ENCODE measurements around the gene CDKN2A.
"Not testable (repeated sequence)": the region's sequence is repeated elsewhere in the genome, so short reads cannot be mapped to it uniquely, and the experiment has no call there.

CDKN2A gene

GRCh38 chr9:21982391-21982790 lies 11.8 kb downstream of the CDKN2A start:
- DNase-seq (ENCODE audit: low read depth in 2 of 2) = no peak

GRCh38 chr9:21976334-21976875 lies 17.8 kb downstream of the CDKN2A start:
- no peak for DNase-seq (ENCODE audit: low read depth in 2 of 2)

GRCh38 chr9:21974722-21975409 lies 19.3 kb downstream of the CDKN2A start:
- no peak for DNase-seq (ENCODE audit: low read depth in 2 of 2)

- no peak for DNase-seq (ENCODE audit: low read depth in 2 of 2)
These were observed 19.9 kb downstream of the CDKN2A start for GRCh38 chr9:21974343-21974721.

- no peak for DNase-seq (ENCODE audit: low read depth in 2 of 2)
These were observed 21.8 kb downstream of the CDKN2A start for GRCh38 chr9:21972361-21972760.

GRCh38 chr9:21970800-21971640 lies 23.2 kb downstream of the CDKN2A start:
- DNase-seq (ENCODE audit: low read depth in 2 of 2) = no peak

GRCh38 chr9:21969951-21970799 lies 24.0 kb downstream of the CDKN2A start:
- DNase-seq (ENCODE audit: low read depth in 2 of 2) = no peak

- DNase-seq (ENCODE audit: low read depth in 2 of 2) = no peak
These were observed 24.9 kb downstream of the CDKN2A start for GRCh38 chr9:21969011-21969940.

- DNase-seq (ENCODE audit: low read depth in 2 of 2) = no peak
These were observed 25.7 kb downstream of the CDKN2A start for GRCh38 chr9:21968331-21969010.

GRCh38 chr9:21967702-21968101 lies 26.5 kb downstream of the CDKN2A start:
- no peak for DNase-seq (ENCODE audit: low read depth in 2 of 2)

GRCh38 chr9:21967169-21967568 lies 27.0 kb downstream of the CDKN2A start:
- DNase-seq (ENCODE audit: low read depth in 2 of 2) = no peak

- no peak for DNase-seq (ENCODE audit: low read depth in 2 of 2)
These were observed 27.9 kb downstream of the CDKN2A start for GRCh38 chr9:21966140-21966851.

GRCh38 chr9:21965401-21965951 lies 28.7 kb downstream of the CDKN2A start:
- no peak for DNase-seq (ENCODE audit: low read depth in 2 of 2)

- DNase-seq (ENCODE audit: low read depth in 2 of 2) = peak in 1 of 2 donors; percentile 6
These were observed 29.2 kb downstream of the CDKN2A start for GRCh38 chr9:21964925-21965385.

- no peak for DNase-seq (ENCODE audit: low read depth in 2 of 2)
These were observed 32.6 kb downstream of the CDKN2A start for GRCh38 chr9:21961569-21961968.

- DNase-seq (ENCODE audit: low read depth in 2 of 2) = not testable (repeated sequence)
These were observed 34.9 kb downstream of the CDKN2A start for GRCh38 chr9:21959268-21959667.

GRCh38 chr9:21958833-21959232 lies 35.4 kb downstream of the CDKN2A start:
- no peak for DNase-seq (ENCODE audit: low read depth in 2 of 2)

- DNase-seq (ENCODE audit: low read depth in 2 of 2) = no peak
These were observed 48.6 kb downstream of the CDKN2A start for GRCh38 chr9:21945606-21946005.

- DNase-seq (ENCODE audit: low read depth in 2 of 2) = no peak
These were observed 50.7 kb downstream of the CDKN2A start for GRCh38 chr9:21943464-21943863.

All from stimulated activated CD4-positive, alpha-beta T cell treated with anti-CD3 and anti-CD28 coated beads, Interleukin-1b, Interleukin-23, amount 100 ng/mL, for 1 hour (primary cell).